ENCODE data around the gene AHI1. TPM values are rescaled to one million over a fixed set of nuclear protein-coding genes. Genes with fewer than 3 reads are reported as not detected.

Gene AHI1
- total and polyA plus RNA-seq, 10 of the 15 experiments (the other 5 are each of a cell fraction or from before 2014, with no cell fraction given): 3.2 to 9.5 (median 4.6) TPM

GRCh38 chr6:135514706-135515105 is 17.2 kb upstream of the AHI1 start (continued):
- no peak for TF ChIP-seq REST (IDR thresholded peaks at IDR 0.05; ENCODE audit: low read depth, low read length)
- TF ChIP-seq ZZZ3 (IDR thresholded peaks at IDR 0.05; ENCODE audit: control insufficient read depth, insufficient read length, low read depth): no peak

GRCh38 chr6:135506270-135506997 is 8.9 kb upstream of the AHI1 start:
- H3K4me2 ChIP-seq (ENCODE audit: control insufficient read depth, insufficient read depth): peak overlapping the region; percentile 19; the same call in 1 of the 2 replicates
- H3K4me1 ChIP-seq (ENCODE audit: control insufficient read depth, insufficient read depth, low read length): no peaks in the 10 kb centered on the region
- POLR2A ChIA-PET: no interaction called here
- H3K27me3 ChIP-seq (replicated peaks in 1 of 2; ENCODE audit: control insufficient read depth in 2 of 2, insufficient read depth in 2 of 2, low read length in 1 of 2): no peaks in the 10 kb centered on the region
- H3K36me3 ChIP-seq (ENCODE audit: control insufficient read depth in 2 of 2, insufficient read depth in 2 of 2, low read length in 1 of 2): no peaks in the 10 kb centered on the region
- SMC1A ChIA-PET (ENCODE audit: uncharacterized antibody, unreplicated experiment): interaction anchor here (1.0 to 1.5 kb wide), 5 partner anchors 9 to 246 kb away, joined by 3 to 5 read pairs (median 5); partner anchors contain the start of gene AHI1
- intact Hi-C loops (cut with micrococcal nuclease; ENCODE audit: unreplicated experiment): loop anchor here (1.0 to 5.0 kb wide), 3 partner anchors 404 to 811 kb away; no protein-coding TSS in a partner anchor
- ATAC-seq (peak; percentile 96), FAIRE-seq (peak; percentile 98), DNase-seq (ENCODE audit: low read depth, low spot score) (no peak)
- peak overlapping the region; percentile 41 for H2AFZ ChIP-seq (ENCODE audit: control insufficient read depth, low read depth, low read length)
- no peaks in the 10 kb centered on the region for H3K9me3 ChIP-seq (replicated peaks; ENCODE audit: control insufficient read depth, insufficient read depth, low read length)
- BruUV-seq (replicated peaks): no TSS peak
- H3K27ac ChIP-seq (ENCODE audit: control insufficient read depth, insufficient read depth): no peak overlapping the region
- WGBS (ENCODE audit: insufficient coverage, insufficient replicate concordance, low lambda C conversion rate, missing lambda C conversion rate): 0% methylated on average over 4 of the region's 4 CpGs
- in situ Hi-C loops (cut with MboI): no loop called here
- H3K9ac ChIP-seq (ENCODE audit: control insufficient read depth, insufficient read depth, low read length): no peak overlapping the region
- no peaks in the 10 kb centered on the region for H3K79me2 ChIP-seq (ENCODE audit: control insufficient read depth, insufficient read depth, low read length)
- RAD21 ChIA-PET (ENCODE audit: unreplicated experiment): interaction anchor here (0.5 to 2.1 kb wide), 6 partner anchors 29 to 720 kb away, joined by 4 to 8 read pairs (median 4); no protein-coding TSS in a partner anchor
- no peak overlapping the region for H3K4me3 ChIP-seq
- CTCF ChIA-PET: interaction anchor here (0.6 to 3.0 kb wide), 16 partner anchors 8 to 724 kb away, joined by 3 to 14 read pairs (median 5); no protein-coding TSS in a partner anchor
- H4K20me1 ChIP-seq (ENCODE audit: control insufficient read depth, insufficient read depth): no peaks in the 10 kb centered on the region
- no peak for TF ChIP-seq SPI1 (IDR thresholded peaks at IDR 0.05; ENCODE audit: borderline replicate concordance, insufficient read depth, low read depth, low read length)
- no peak for TF ChIP-seq PAX5 (IDR thresholded peaks at IDR 0.05; ENCODE audit: borderline replicate concordance, low read depth, low read length)
- 0 out of 4 replicates have a peak, but pooled peaks of 1 of the 2 experiments have one; percentile 21 for TF ChIP-seq IKZF2 (IDR thresholded peaks at IDR 0.05)
- TF ChIP-seq ZNF24 (IDR thresholded peaks at IDR 0.05): no peak
- 0 out of 2 replicates have a peak, but pooled peaks have one; percentile 8 for TF ChIP-seq NFYB (IDR thresholded peaks at IDR 0.05; ENCODE audit: insufficient read depth, low read depth, low read length)
- TF ChIP-seq SUPT20H (IDR thresholded peaks at IDR 0.05; ENCODE audit: borderline replicate concordance, control insufficient read depth, low read depth, low read length): no peak
- TF ChIP-seq SMARCA5 (IDR thresholded peaks at IDR 0.05): 0 out of 2 replicates have a peak, but pooled peaks have one; percentile 45
- TF ChIP-seq RAD21 (IDR thresholded peaks at IDR 0.05; ENCODE audit: insufficient read depth, low read depth, low read length): peak; percentile 74
- TF ChIP-seq SKIL (IDR thresholded peaks at IDR 0.05; ENCODE audit: low read depth, poor library complexity, severe bottlenecking): peak; percentile 38
- TF ChIP-seq IRF3 (IDR thresholded peaks at IDR 0.05): no peak
- no peak for TF ChIP-seq CBFB (IDR thresholded peaks at IDR 0.05; ENCODE audit: low read depth)

Data from GM12878 (cell line).